Left lung (tissue), 10 donors: Measurements from ENCODE around the gene PTPRN2. TPM values are rescaled to one million over a fixed set of nuclear protein-coding genes. Genes with fewer than 3 reads are reported as not detected.

Source experiments
- ATAC-seq: fragments of 200-7000 bp; cut with Tn5 transposase; one replicate; pipeline ENCODE4 v1.9.1; 2020; ENCODE audit warnings: moderate library complexity
- DNase-seq, 4 donors: peaks; one replicate each; pipeline ENCODE4 v3.0.0-alpha.2; 2013 to 2020
- H3K27ac ChIP-seq, 2 donors: fragments of 200-600 bp; sonication (generic) in 1 of 2; one replicate each; pipeline versions ENCODE4 v1.5.0 to v1.8.0; 2020 to 2021
- H3K27me3 ChIP-seq, 2 donors: fragments of 200-600 bp; sonication (generic) in 1 of 2; one replicate each; pipeline versions ENCODE4 v1.5.0 to v1.8.0; 2020 to 2021
- H3K36me3 ChIP-seq, 2 donors: fragments of 200-600 bp; sonication (generic) in 1 of 2; one replicate each; pipeline versions ENCODE4 v1.5.0 to v1.8.0; 2020 to 2021
- H3K4me1 ChIP-seq, 2 donors: fragments of 200-600 bp; one replicate each; pipeline ENCODE4 v1.8.0; 2021
- H3K4me3 ChIP-seq, 2 donors: fragments of 200-600 bp; sonication (generic) in 1 of 2; one replicate each; pipeline versions ENCODE4 v1.5.0 to v1.8.0; 2020 to 2021; ENCODE audit warnings: mild to moderate bottlenecking in 1 of 2
- H3K9me3 ChIP-seq, 2 donors: fragments of 200-600 bp; sonication (generic) in 1 of 2; one replicate each; pipeline versions ENCODE4 v1.5.0 to v1.8.0; 2020 to 2021
- CTCF ChIP-seq, 2 donors: fragments of 200-600 bp; sonication (generic) in 1 of 2; IDR thresholded peaks; one replicate each; pipeline versions ENCODE4 v1.5.0 to v1.8.0; 2021; ENCODE audit warnings: antibody characterized with exemption in 2 of 2
- intact Hi-C, 2 donors: fragments of 100-400 bp; cut with DNase I; formaldehyde crosslinking; loops; one replicate each; pipeline versions ENCODE4 v1.11.2 to v1.14.2; 2022
- polyA plus RNA-seq, 6 donors: library from polyadenylated mRNA; unstranded; fragments of 120-200 nt; gene quantifications; one replicate each; pipeline ENCODE4 v1.2.1, GENCODE V29; 2013; ENCODE audit not compliant: insufficient read length in 6 of 6
- total RNA-seq, 2 donors: library from RNA; stranded (reverse); fragmentation: NEBNext Ultra II Directional; extraction: Animal tissue kit (Norgen Biotek cat#: 25700); gene quantifications; one replicate each; pipeline ENCODE4 v1.2.1, GENCODE V29; 2021
- donor health status: DM: no; HTN: yes; CAD: no.
- donor health status: DM: no; HTN: no; CAD: no.

Gene PTPRN2
- total and polyA plus RNA-seq, 8 donors = 4.0 to 7.8 (median 6.8) TPM

- Histone ChIP-seq H3K36me3 (no peaks in the 10 kb centered on the region), H3K4me1 (no peaks in the 10 kb centered on the region), H3K9me3 (peaks cover 0 to 12% of the 10 kb centered on the region in 2 donors), H3K27me3 (no peaks in the 10 kb centered on the region), H3K27ac (no peak overlapping the region), H3K4me3 (no peak overlapping the region)
- ATAC-seq = no peak
- intact Hi-C loops = no loop called here
- TF ChIP-seq CTCF (IDR thresholded peaks at IDR 0.05) = no peak
- DNase-seq = no peak
These were observed 306.2 kb downstream of the PTPRN2 start for GRCh38 chr7:158281441-158281840.

GRCh38 chr7:158280448-158281144 is 307.0 kb downstream of the PTPRN2 start:
- H3K36me3 ChIP-seq = no peaks in the 10 kb centered on the region
- intact Hi-C loops = no loop called here
- no peaks in the 10 kb centered on the region for H3K4me1 ChIP-seq
- no peak for TF ChIP-seq CTCF (IDR thresholded peaks at IDR 0.05)
- no peak for DNase-seq
- no peaks in the 10 kb centered on the region for H3K27me3 ChIP-seq
- H3K4me3 ChIP-seq = no peak overlapping the region
- peaks cover 0 to 3% of the 10 kb centered on the region in 2 donors for H3K9me3 ChIP-seq
- no peak overlapping the region for H3K27ac ChIP-seq
- ATAC-seq = no peak

GRCh38 chr7:158279539-158280447 is 307.8 kb downstream of the PTPRN2 start:
- intact Hi-C loops = no loop called here
- Histone ChIP-seq H3K27ac (no peak overlapping the region), H3K4me1 (no peaks in the 10 kb centered on the region), H3K27me3 (no peaks in the 10 kb centered on the region), H3K4me3 (no peak overlapping the region), H3K36me3 (no peaks in the 10 kb centered on the region), H3K9me3 (no peaks in the 10 kb centered on the region)
- TF ChIP-seq CTCF (IDR thresholded peaks at IDR 0.05) = no peak
- ATAC-seq (no peak), DNase-seq (no peak)

GRCh38 chr7:158278745-158279320 is 308.8 kb downstream of the PTPRN2 start:
- H3K36me3 ChIP-seq = no peaks in the 10 kb centered on the region
- H3K4me3 ChIP-seq = no peak overlapping the region
- no peaks in the 10 kb centered on the region for H3K27me3 ChIP-seq
- no peaks in the 10 kb centered on the region for H3K4me1 ChIP-seq
- ATAC-seq = no peak
- no peak overlapping the region for H3K27ac ChIP-seq
- peak in 2 of 4 donors; percentile 9 to 10 for DNase-seq
- TF ChIP-seq CTCF (IDR thresholded peaks at IDR 0.05) = no peak
- no peaks in the 10 kb centered on the region for H3K9me3 ChIP-seq
- intact Hi-C loops = no loop called here
